Spleen (tissue), 11 donors: ENCODE data around the gene IFT27. TPM values are rescaled to one million over a fixed set of nuclear protein-coding genes. Genes with fewer than 3 reads are reported as not detected.

ENCODE experiments used
- DNase-seq: peaks from one replicate; pipeline ENCODE4 v3.0.0-alpha.2; 2020
- H3K27ac ChIP-seq, 8 donors: fragments of 200-600 bp; sonication (generic) in 7 of 8; 1 replicate in 4 of 8; 2 replicates in 4 of 8; pipeline versions ENCODE4 v1.5.0 to v1.8.0; 2016 to 2021; ENCODE audit warnings: inconsistent platforms in 4 of 8, mild to moderate bottlenecking in 4 of 8, moderate library complexity in 1 of 8
- H3K27me3 ChIP-seq, 7 donors: fragments of 200-600 bp; sonication (generic) in 6 of 7; replicated peaks in 1 of 7; 1 replicate in 4 of 7; 2 replicates in 3 of 7; pipeline versions ENCODE4 v1.5.0 to v1.8.0; 2016 to 2021; ENCODE audit warnings: inconsistent platforms in 3 of 7, mild to moderate bottlenecking in 1 of 7
- H3K36me3 ChIP-seq, 6 donors: fragments of 200-600 bp; sonication (generic) in 5 of 6; 1 replicate in 4 of 6; 2 replicates in 2 of 6; pipeline versions ENCODE4 v1.5.0 to v1.8.0; 2016 to 2021; ENCODE audit warnings: inconsistent platforms in 2 of 6
- H3K4me1 ChIP-seq, 6 donors: fragments of 200-600 bp; sonication (generic) in 5 of 6; 1 replicate in 3 of 6; 2 replicates in 3 of 6; pipeline versions ENCODE4 v1.5.0 to v1.8.0; 2016 to 2021; ENCODE audit warnings: inconsistent platforms in 3 of 6
- H3K4me3 ChIP-seq, 8 donors: fragments of 200-600 bp; sonication (generic) in 7 of 8; 1 replicate in 4 of 8; 2 replicates in 4 of 8; pipeline versions ENCODE4 v1.5.0 to v1.8.0; 2016 to 2021; ENCODE audit warnings: inconsistent platforms in 4 of 8, mild to moderate bottlenecking in 4 of 8, moderate library complexity in 2 of 8
- H3K9me3 ChIP-seq, 8 donors: fragments of 200-600 bp; sonication (generic) in 7 of 8; 1 replicate in 4 of 8; 2 replicates in 4 of 8; pipeline versions ENCODE4 v1.5.0 to v1.8.0; 2016 to 2021; ENCODE audit warnings: inconsistent platforms in 4 of 8
- CTCF ChIP-seq, 11 experiments: fragments of 200-600 bp in 7 of 11; fragments of 450-650 bp in 4 of 11; sonication (generic) in 4 of 11; IDR thresholded peaks in 8 of 11; conservative IDR thresholded peaks in 3 of 11; 1 replicate in 7 of 11; 2 replicates in 4 of 11; pipeline versions ENCODE4 v1.4.0 to v1.8.0; 2016 to 2021; ENCODE audit warnings: antibody characterized with exemption in 11 of 11, inconsistent platforms in 4 of 11, mild to moderate bottlenecking in 1 of 11
- POLR2A ChIP-seq, 3 donors: fragments of 450-650 bp; IDR thresholded peaks; one replicate each; pipeline ENCODE4 v1.5.1; 2017; ENCODE audit warnings: antibody characterized with exemption in 3 of 3, mild to moderate bottlenecking in 1 of 3
- POLR2AphosphoS5 ChIP-seq, 3 donors: sonication (generic); formaldehyde crosslinking; IDR thresholded peaks; one replicate each; pipeline ENCODE4 v1.5.1; 2017; ENCODE audit warnings: antibody characterized with exemption in 3 of 3
- WGBS, 5 donors: extraction: QIAGEN DNeasy Blood & Tissue Kit in 3 of 5; methylation state at CpG; one replicate each; pipeline versions ENCODE4 v1.1.5 to v1.1.7; 2013 to 2018; 5-methylcytosine and 5-hydroxymethylcytosine counted together
- intact Hi-C: fragments of 100-400 bp; cut with DNase I; formaldehyde crosslinking; loops from one replicate; pipeline ENCODE4 v1.15.0; 2023; ENCODE audit warnings: low total_unique reads
- polyA plus RNA-seq, 3 donors: library from polyadenylated mRNA; stranded (reverse); fragments of 200-250 nt; gene quantifications; one replicate each; pipeline ENCODE4 v1.2.1, GENCODE V29; 2013
- total RNA-seq, 7 donors: library from RNA; depleted of rRNA in 3 of 7; stranded (reverse); fragments of >200 nt in 3 of 7; fragmentation: NEBNext Ultra II Directional in 4 of 7; extraction: Animal tissue kit (Norgen Biotek cat#: 25700) in 4 of 7; gene quantifications; one replicate each; pipeline versions ENCODE4 v1.1.0 to v1.2.1, GENCODE V29; 2016 to 2021
- donor health status: healthy with polysubstance abuse.
- donor health status: DM: no; HTN: no; CAD: no; lungs with moderate emphysema.
- donor health status: DM: no; HTN: no; CAD: no.
- donor health status: Bipolar disorder and iron deficiency.
- donor health status: healthy.
- donor health status: DM: no; HTN: no; CAD: no.
- donor health status: DM: yes; HTN: yes; CAD: no.

The IFT27 gene
- total and polyA plus RNA-seq, 10 donors = 12.4 to 35.4 (median 22.4) TPM

- TF ChIP-seq POLR2A (IDR thresholded peaks at IDR 0.05) (no peak), CTCF (IDR thresholded peaks at IDR 0.05 in 8 of 11, conservative IDR thresholded peaks at IDR 0.05 in 3 of 11) (peak; percentile 92 to 99 (median 97)), POLR2AphosphoS5 (IDR thresholded peaks at IDR 0.05) (peak; percentile 51 to 74 (median 65))
- Histone ChIP-seq H3K4me1 (peaks cover 4 to 18% (median 10%) of the 10 kb centered on the region in 6 donors), H3K9me3 (no peaks in the 10 kb centered on the region), H3K36me3 (no peaks in the 10 kb centered on the region), H3K27ac (peak overlapping the region in 4 of 8 donors; percentile 21 to 66 (median 36)), H3K4me3 (no peak overlapping the region), H3K27me3 (peaks cover 0 to 15% (median 0%) of the 10 kb centered on the region in 7 donors)
- WGBS, 5 donors = 24 to 26% (median 25%) methylated on average over 33 of the region's 33 CpGs
- intact Hi-C loops = loop anchor here (5.0 kb wide), 2 partner anchors 75 to 195 kb away; no protein-coding TSS in a partner anchor
- peak; percentile 95 for DNase-seq
Observed at GRCh38 chr22:36781656-36782627, 6.0 kb upstream of the IFT27 start.

GRCh38 chr22:36778020-36778419 is 2.1 kb upstream of the IFT27 start:
- Histone ChIP-seq H3K36me3 (no peaks in the 10 kb centered on the region), H3K27ac (no peak overlapping the region), H3K4me3 (no peak overlapping the region), H3K27me3 (no peaks in the 10 kb centered on the region), H3K9me3 (no peaks in the 10 kb centered on the region), H3K4me1 (peaks cover 4 to 43% (median 30%) of the 10 kb centered on the region in 6 donors)
- TF ChIP-seq CTCF (IDR thresholded peaks at IDR 0.05 in 8 of 11, conservative IDR thresholded peaks at IDR 0.05 in 3 of 11) (no peak), POLR2A (IDR thresholded peaks at IDR 0.05) (no peak), POLR2AphosphoS5 (IDR thresholded peaks at IDR 0.05) (no peak)
- DNase-seq = no peak
- intact Hi-C loops = no loop called here

GRCh38 chr22:36776722-36777121 is 803 bp upstream of the IFT27 start:
- no peaks in the 10 kb centered on the region for H3K27me3 ChIP-seq
- TF ChIP-seq CTCF (IDR thresholded peaks at IDR 0.05 in 8 of 11, conservative IDR thresholded peaks at IDR 0.05 in 3 of 11) = no peak
- no peak for TF ChIP-seq POLR2AphosphoS5 (IDR thresholded peaks at IDR 0.05)
- TF ChIP-seq POLR2A (IDR thresholded peaks at IDR 0.05) = no peak
- peak overlapping the region in 6 of 8 donors; percentile 9 to 93 (median 56) for H3K4me3 ChIP-seq
- H3K27ac ChIP-seq = peak overlapping the region in 7 of 8 donors; percentile 41 to 95 (median 64)
- no peak for DNase-seq
- H3K36me3 ChIP-seq = peaks cover 0 to 11% (median 4%) of the 10 kb centered on the region in 6 donors
- WGBS, 5 donors = 69 to 76% (median 71%) methylated on average over 12 of the region's 12 CpGs
- peaks cover 0 to 34% (median 23%) of the 10 kb centered on the region in 6 donors for H3K4me1 ChIP-seq
- no peaks in the 10 kb centered on the region for H3K9me3 ChIP-seq
- intact Hi-C loops = no loop called here

- intact Hi-C loops = no loop called here
- peak; percentile 89 for DNase-seq
Observed at GRCh38 chr22:36775586-36775963, 344 bp downstream of the IFT27 start.

More at GRCh38 chr22:36775586-36775963, 344 bp downstream of the IFT27 start:
- WGBS, 5 donors = 0 to 1% (median 0%) methylated on average over 10 to 23 of the region's 23 CpGs
- TF ChIP-seq POLR2AphosphoS5 (IDR thresholded peaks at IDR 0.05) (no peak), CTCF (IDR thresholded peaks at IDR 0.05 in 8 of 11, conservative IDR thresholded peaks at IDR 0.05 in 3 of 11) (no peak), POLR2A (IDR thresholded peaks at IDR 0.05) (no peak)
- Histone ChIP-seq H3K4me3 (peak overlapping the region; percentile 85 to 93 (median 88)), H3K27ac (peak overlapping the region; percentile 76 to 95 (median 92)), H3K36me3 (peaks cover 0 to 16% (median 7%) of the 10 kb centered on the region in 6 donors), H3K4me1 (peaks cover 0 to 36% (median 22%) of the 10 kb centered on the region in 6 donors), H3K9me3 (no peaks in the 10 kb centered on the region), H3K27me3 (no peaks in the 10 kb centered on the region)
